GM10847 (cell line): ENCODE measurements around the gene GFRA4.

Source experiments
- POLR2A ChIP-seq: IDR thresholded peaks from 2 replicates; pipeline ENCODE4 v1.6.1; 2011; ENCODE audit not compliant: insufficient read length; ENCODE audit errors: extremely low read depth

GFRA4 gene

GRCh38 chr20:3681931-3682781, 19.0 kb upstream of the GFRA4 start, which contains the start of gene ADAM33:
ADAM33 (minus strand) TSS chr20:3682010; CDS start chr20:3682004, 6 bp downstream.
- TF ChIP-seq POLR2A, result no peak

- TF ChIP-seq POLR2A, result no peak
Observed at GRCh38 chr20:3681352-3681930, 18.2 kb upstream of the GFRA4 start.

- no peak for TF ChIP-seq POLR2A
Observed at GRCh38 chr20:3680701-3681351, 17.6 kb upstream of the GFRA4 start.

GRCh38 chr20:3679749-3680700, 16.8 kb upstream of the GFRA4 start:
- TF ChIP-seq POLR2A, result no peak

DNA sequence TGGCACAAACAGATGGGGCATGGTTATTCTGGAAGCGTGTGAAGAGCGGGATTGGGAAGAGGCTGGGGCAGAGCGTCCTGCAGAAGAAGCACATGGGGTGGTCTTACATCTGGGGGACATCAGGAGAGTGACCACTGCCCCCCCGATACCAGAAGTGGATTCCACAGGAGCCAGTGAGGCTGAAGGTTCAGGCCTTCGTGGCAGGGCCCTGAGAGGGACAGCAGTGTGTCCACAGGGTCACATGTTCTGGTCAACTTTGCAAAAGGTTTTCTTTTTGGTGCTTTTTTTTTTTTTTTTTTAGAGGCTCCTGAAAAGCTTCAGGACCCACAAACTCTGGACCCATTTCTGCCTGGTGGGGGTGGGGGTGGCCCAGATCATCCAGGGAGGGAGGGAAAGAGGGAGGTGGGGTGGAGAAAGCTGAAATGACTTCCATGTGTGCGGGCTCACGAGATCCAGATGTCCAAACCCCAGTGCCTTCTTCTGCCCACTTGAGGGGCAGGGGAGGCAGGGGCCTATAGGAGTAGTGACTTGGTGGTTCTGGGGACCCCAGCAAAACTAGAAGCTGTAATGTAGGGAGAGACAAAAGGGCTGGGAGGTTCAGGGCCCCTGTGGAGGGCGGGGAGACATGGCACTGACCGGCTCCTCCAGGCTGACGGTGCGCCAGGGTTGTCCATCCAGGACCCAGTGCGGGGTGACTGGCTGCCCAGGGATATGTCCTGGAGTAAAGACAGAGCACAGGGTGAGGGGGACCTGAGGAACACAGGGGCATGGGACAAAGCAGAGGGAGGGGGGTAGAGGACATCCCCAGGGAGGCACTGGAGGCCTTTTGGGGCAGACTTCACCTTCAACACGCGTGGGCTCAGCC, 15.9 kb upstream of the GFRA4 start:
- TF ChIP-seq POLR2A, result no peak

DNA sequence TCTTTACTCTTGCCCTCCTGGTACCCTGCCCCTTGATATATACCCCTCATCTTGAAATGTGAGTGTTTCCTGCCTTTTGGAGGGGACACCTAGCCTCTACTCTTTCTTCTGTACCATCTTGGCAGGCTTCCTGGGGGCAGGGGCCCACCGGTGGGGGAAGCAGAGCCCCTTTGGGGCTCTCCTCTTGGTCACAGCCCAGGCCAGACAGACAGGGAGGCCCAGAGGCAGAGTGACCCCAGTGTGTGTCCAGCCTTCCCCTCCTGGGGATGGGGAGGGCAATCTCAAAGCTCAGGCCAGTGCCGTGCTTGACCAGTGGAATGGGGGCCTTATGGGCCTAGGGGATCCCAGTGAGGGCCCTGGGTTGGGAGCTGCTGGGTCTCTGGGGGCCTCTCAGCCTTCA, 15.0 kb upstream of the GFRA4 start:
- no peak for TF ChIP-seq POLR2A

DNA sequence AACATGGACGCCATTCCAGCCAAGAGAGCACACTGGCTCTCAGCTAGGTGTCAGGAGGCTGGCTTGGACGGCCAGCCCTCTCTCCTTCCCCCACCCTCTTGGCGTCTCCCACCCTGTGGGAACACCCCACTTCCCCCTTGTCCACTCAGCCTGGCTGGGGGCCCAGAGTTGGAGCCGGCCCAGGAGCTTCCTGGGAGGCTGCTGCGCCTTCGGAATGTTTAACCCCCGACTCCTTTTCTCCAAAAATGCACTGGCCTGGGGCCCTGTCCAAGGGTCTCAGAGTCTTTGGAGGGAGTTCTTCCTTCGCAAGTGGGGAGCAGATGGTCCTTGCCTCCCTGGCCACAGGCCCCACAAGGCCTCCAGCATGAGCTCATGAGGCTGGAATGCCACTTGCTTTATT, 14.5 kb upstream of the GFRA4 start:
- TF ChIP-seq POLR2A, result no peak

DNA sequence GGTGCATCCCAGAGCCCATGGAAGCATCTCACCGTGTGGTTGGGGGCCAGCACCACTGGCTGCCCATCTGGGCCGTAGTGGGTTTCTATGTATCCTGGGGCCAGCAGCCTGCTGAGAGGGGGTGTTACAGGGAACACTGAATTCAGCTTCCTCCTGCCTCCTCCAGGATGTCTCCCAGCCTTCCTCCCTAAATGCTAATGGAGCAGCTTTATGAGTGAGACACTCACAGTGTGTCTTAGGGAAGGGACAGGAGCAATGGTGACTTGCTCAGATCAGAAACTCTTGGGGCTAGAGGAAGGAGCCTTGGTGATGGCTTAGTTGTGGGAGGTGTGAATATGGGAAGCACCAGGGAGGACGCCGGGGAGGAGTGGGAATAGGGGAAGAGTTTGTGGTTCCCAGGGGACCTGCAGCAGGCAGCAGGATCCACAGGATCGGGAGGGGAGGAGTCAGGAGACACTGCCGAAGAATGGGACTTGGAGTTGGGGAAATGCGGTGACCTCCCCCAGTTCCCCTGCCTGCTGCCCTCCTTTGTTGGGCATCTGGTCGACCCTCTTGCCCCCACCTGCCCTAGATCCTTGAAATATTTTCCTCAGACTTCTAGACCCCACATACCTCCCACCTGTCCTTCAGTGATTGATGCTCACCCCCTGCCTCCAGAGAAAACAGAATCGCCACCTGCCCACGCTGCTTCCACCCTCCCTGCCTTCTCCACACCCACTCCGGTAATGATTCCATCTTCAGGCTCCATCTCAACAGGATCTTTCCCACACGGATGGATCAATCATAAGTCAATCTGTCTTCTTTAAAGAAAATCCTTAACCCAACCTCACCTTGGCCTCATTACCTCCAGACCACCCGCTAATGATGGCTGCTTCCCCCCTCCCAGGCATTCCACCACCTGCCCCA, 12.0 kb upstream of the GFRA4 start:
- no peak for TF ChIP-seq POLR2A

GRCh38 chr20:3674447-3674846, 11.2 kb upstream of the GFRA4 start:
- TF ChIP-seq POLR2A, result no peak

GRCh38 chr20:3673221-3674070, 10.2 kb upstream of the GFRA4 start:
- no peak for TF ChIP-seq POLR2A

DNA sequence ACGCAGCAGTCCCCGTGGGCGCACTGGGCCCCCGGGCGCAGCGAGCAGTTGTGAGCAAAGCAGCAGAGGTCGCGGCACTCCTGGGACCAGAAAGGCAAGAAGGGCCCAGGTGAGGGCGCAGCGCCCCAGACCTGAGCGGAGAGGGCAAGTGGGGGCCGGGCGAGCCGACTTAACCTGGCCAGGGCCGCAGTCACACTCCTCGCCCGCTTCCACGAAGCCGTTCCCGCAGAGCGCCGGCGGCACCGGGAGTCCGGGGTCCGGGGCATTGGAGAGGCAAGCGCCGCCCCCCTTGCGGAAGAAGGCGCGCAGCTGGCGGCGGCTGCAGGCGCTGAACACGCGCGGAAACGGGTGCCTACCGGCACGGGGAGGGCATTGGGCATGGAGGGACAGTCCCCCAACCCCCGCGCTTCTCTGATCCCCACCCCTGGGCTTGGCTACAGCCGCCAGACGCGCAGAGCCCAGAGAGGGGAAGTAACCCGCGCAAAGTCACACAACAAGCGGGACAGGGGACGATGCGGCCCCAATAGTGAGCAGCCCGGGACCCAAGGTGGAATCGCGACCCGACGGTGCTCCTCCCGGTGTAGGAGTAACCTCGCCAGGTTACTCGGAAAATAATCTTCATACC, 9.5 kb upstream of the GFRA4 start:
- no peak for TF ChIP-seq POLR2A
